IMR-90 (cell line): ENCODE data around the gene C10orf62. TPM values are rescaled to one million over a fixed set of nuclear protein-coding genes. Genes with fewer than 3 reads are reported as not detected.

Source experiments
- ATAC-seq: fragments of 200-7000 bp; cut with Tn5 transposase; 2 replicates; pipeline ENCODE4 v1.9.1; 2020; ENCODE audit warnings: low read depth, mild to moderate bottlenecking, moderate library complexity
- BruUV-seq: library from RNA; stranded (reverse); fragments of 400-500 nt; replicated peaks from 2 replicates; lab custom pipeline; 2021; lab: Mats Ljungman, UMichigan
- CTCF ChIA-PET: fragments of 300-600 bp; formaldehyde crosslinking; extraction: SDS; loops from one replicate; lab custom pipeline; 2021; ENCODE audit warnings: antibody characterized with exemption; lab: Yijun Ruan, JAX
- POLR2A ChIA-PET: fragments of 300-600 bp; sonication (Branson Sonifier 250); formaldehyde crosslinking; loops from one replicate; lab custom pipeline; 2022; ENCODE audit warnings: antibody characterized with exemption; ENCODE audit not compliant: unreplicated experiment; lab: Charles Lee
- DNase-seq: peaks from one replicate; pipeline ENCODE4 v3.0.0; 2013
- H2AFZ ChIP-seq: replicated peaks from 2 replicates; pipeline ENCODE3; 2013; ENCODE audit warnings: low read length, mild to moderate bottlenecking; ENCODE audit not compliant: poor library complexity
- H2AK5ac ChIP-seq: 2 replicates; pipeline ENCODE4 v1.6.1; 2013; ENCODE audit warnings: low read depth, low read length, inconsistent platforms
- H2AK9ac ChIP-seq: replicated peaks from 2 replicates; pipeline ENCODE3; 2013; ENCODE audit warnings: mild to moderate bottlenecking, low read depth, low read length, moderate library complexity; ENCODE audit not compliant: poor library complexity
- H2BK120ac ChIP-seq: 2 replicates; pipeline ENCODE4 v1.6.1; 2013; ENCODE audit warnings: low read depth, low read length, inconsistent platforms
- H2BK15ac ChIP-seq: 3 replicates; pipeline ENCODE4 v1.6.1; 2013; ENCODE audit warnings: low read depth, low read length, inconsistent platforms
- H2BK20ac ChIP-seq: 2 replicates; pipeline ENCODE4 v1.6.1; 2013; ENCODE audit warnings: low read depth, mild to moderate bottlenecking, inconsistent platforms, low read length, moderate library complexity
- H2BK5ac ChIP-seq: 2 replicates; pipeline ENCODE4 v1.6.1; 2013; ENCODE audit warnings: mild to moderate bottlenecking, low read depth, low read length, inconsistent platforms; ENCODE audit not compliant: poor library complexity, severe bottlenecking
- H3K14ac ChIP-seq: replicated peaks from 2 replicates; pipeline ENCODE4 v1.6.1; 2013; ENCODE audit warnings: low read depth, low read length, inconsistent platforms
- H3K18ac ChIP-seq: 2 replicates; pipeline ENCODE4 v1.6.1; 2013; ENCODE audit warnings: low read depth, low read length, control low read depth
- H3K23ac ChIP-seq: 2 replicates; pipeline ENCODE4 v1.6.1; 2013; ENCODE audit warnings: low read depth, low read length, inconsistent platforms
- H3K27ac ChIP-seq: 2 replicates; pipeline ENCODE4 v1.5.1; 2013; ENCODE audit warnings: mild to moderate bottlenecking, control low read depth, low read length; ENCODE audit not compliant: insufficient read depth
- H3K27me3 ChIP-seq: 2 replicates; pipeline ENCODE4 v1.6.1; 2013; ENCODE audit warnings: low read length; ENCODE audit not compliant: control insufficient read depth, insufficient read depth
- H3K36me3 ChIP-seq: 2 replicates; pipeline ENCODE4 v1.6.1; 2013; ENCODE audit warnings: low read length, mixed read lengths; ENCODE audit not compliant: control insufficient read depth, insufficient read depth
- H3K4ac ChIP-seq: 2 replicates; pipeline ENCODE4 v1.6.1; 2013; ENCODE audit warnings: low read depth, low read length, inconsistent platforms
- H3K4me1 ChIP-seq: 2 replicates; pipeline ENCODE4 v1.6.1; 2013; ENCODE audit warnings: low read length, mixed read lengths; ENCODE audit not compliant: control insufficient read depth, insufficient read depth
- H3K4me2 ChIP-seq: 2 replicates; pipeline ENCODE4 v1.6.1; 2013; ENCODE audit warnings: low read depth, mild to moderate bottlenecking, control low read depth, low read length, moderate library complexity
- H3K4me3 ChIP-seq: 2 replicates; pipeline ENCODE4 v1.5.1; 2013; ENCODE audit warnings: low read depth, mild to moderate bottlenecking, control low read depth, low read length, moderate library complexity; ENCODE audit not compliant: insufficient read depth
- H3K56ac ChIP-seq: 2 replicates; pipeline ENCODE4 v1.6.1; 2013; ENCODE audit warnings: low read length, inconsistent platforms; ENCODE audit not compliant: insufficient read depth; ENCODE audit errors: extremely low read depth
- H3K79me1 ChIP-seq, 2 experiments: 2 replicates each; pipeline ENCODE4 v1.6.1; 2013; ENCODE audit warnings: low read length in 2 of 2, inconsistent platforms in 1 of 2, low read depth in 1 of 2
- H3K9ac ChIP-seq: 2 replicates; pipeline ENCODE4 v1.6.1; 2013; ENCODE audit warnings: low read depth, low read length, control low read depth
- H3K9me1 ChIP-seq: 2 replicates; pipeline ENCODE4 v1.6.1; 2013; ENCODE audit warnings: low read length, inconsistent platforms; ENCODE audit not compliant: insufficient read depth
- H3K9me3 ChIP-seq: 2 replicates; pipeline ENCODE4 v1.6.1; 2013; ENCODE audit warnings: low read length; ENCODE audit not compliant: control insufficient read depth, insufficient read depth
- H4K20me1 ChIP-seq: 2 replicates; pipeline ENCODE4 v1.6.1; 2013; ENCODE audit warnings: low read length, inconsistent platforms; ENCODE audit not compliant: insufficient read depth
- H4K5ac ChIP-seq: 2 replicates; pipeline ENCODE4 v1.6.1; 2013; ENCODE audit warnings: mild to moderate bottlenecking, low read depth, low read length, control low read depth
- H4K8ac ChIP-seq, 2 experiments: 2 replicates each; pipeline ENCODE4 v1.6.1; 2013; ENCODE audit warnings: low read depth in 2 of 2, low read length in 2 of 2, control low read depth in 1 of 2, inconsistent platforms in 1 of 2
- H4K91ac ChIP-seq: 2 replicates; pipeline ENCODE4 v1.6.1; 2013; ENCODE audit warnings: low read depth, low read length, inconsistent platforms; ENCODE audit not compliant: insufficient read depth
- BHLHE40 ChIP-seq: fragments of 150-350 bp; IDR thresholded peaks from 2 replicates; pipeline ENCODE4 v1.6.1; 2016; ENCODE audit warnings: mild to moderate bottlenecking, low read depth, low read length
- FOS ChIP-seq: fragments of 150-350 bp; IDR thresholded peaks from 2 replicates; pipeline ENCODE4 v1.6.1; 2016; ENCODE audit warnings: low read depth, low read length
- MXI1 ChIP-seq: IDR thresholded peaks from 2 replicates; pipeline ENCODE4 v1.6.1; 2012; ENCODE audit warnings: low read depth, mild to moderate bottlenecking, low read length, moderate library complexity, borderline replicate concordance
- POLR2A ChIP-seq: IDR thresholded peaks from 2 replicates; pipeline ENCODE4 v1.6.1; 2012; ENCODE audit warnings: mild to moderate bottlenecking, low read depth, low read length
- dilution Hi-C: fragments of 300-500 bp; cut with HindIII; formaldehyde crosslinking; loops from one replicate; pipeline ENCODE4 v1.14.3; 2018; ENCODE audit warnings: low sequenced_read_pairs; ENCODE audit not compliant: unreplicated experiment
- in situ Hi-C: fragments of 300-500 bp; cut with MboI; formaldehyde crosslinking; loops from 3 replicates; pipeline ENCODE4 v1.14.3; 2019; ENCODE audit warnings: low sequenced_read_pairs, inconsistent platforms, mixed read lengths
- intact Hi-C: fragments of 100-400 bp; cut with micrococcal nuclease; formaldehyde crosslinking; loops from 2 replicates; pipeline ENCODE4 v1.10.0; 2022
- polyA plus RNA-seq, 3 experiments: library from polyadenylated mRNA; depleted of rRNA; stranded (reverse); fragments of >200 nt; gene quantifications; 2 replicates each; pipeline ENCODE4 v1.2.3, GENCODE V29; 2012; ENCODE audit warnings: low replicate concordance in 1 of 3
- total RNA-seq: library from RNA; depleted of rRNA; stranded (reverse); fragments of >200 nt; gene quantifications from 2 replicates; pipeline ENCODE4 v1.2.3, GENCODE V29; 2012

C10orf62 gene
- total and polyA plus RNA-seq, 2 of the 4 experiments (the other 2 are of a cell fraction), result not detected

DNA sequence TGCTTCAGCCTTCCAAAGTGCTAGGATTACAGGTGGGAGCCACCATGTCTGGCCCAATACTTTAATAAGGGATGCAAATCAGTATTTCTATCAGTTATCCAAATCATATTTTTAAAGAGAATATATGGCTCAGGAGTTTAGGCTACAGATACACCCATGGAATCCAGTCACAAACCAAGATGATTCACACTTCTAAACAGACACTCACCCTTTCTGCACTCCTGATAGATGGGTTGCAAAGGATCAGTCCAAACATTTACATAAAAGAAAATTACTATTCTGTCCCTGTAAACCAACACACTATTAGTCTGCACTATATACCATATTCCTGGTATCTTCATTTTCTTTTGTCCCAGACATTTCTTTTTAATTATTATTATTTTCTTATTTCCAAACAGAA is 41.6 kb downstream of the C10orf62 start:
- peak overlapping the region; percentile 61; the same call in 1 of the 2 replicates for H4K91ac ChIP-seq
- H2AK9ac ChIP-seq, result no peak overlapping the region
- no peaks in the 10 kb centered on the region for H3K36me3 ChIP-seq
- peak; percentile 86 for DNase-seq
- H3K9ac ChIP-seq, result no peak overlapping the region
- in situ Hi-C loops, result no loop called here
- no peak overlapping the region; the same call in 2 of the 3 replicates for H2BK15ac ChIP-seq
- H3K4me2 ChIP-seq, result peak overlapping the region; percentile 88
- BruUV-seq, result no TSS peak
- H2BK20ac ChIP-seq, result no peak overlapping the region
- H3K27me3 ChIP-seq, result no peaks in the 10 kb centered on the region
- H4K8ac ChIP-seq, result peak overlapping the region in 1 of 2 experiments; percentile 33; a peak in 1 of 4 replicates
- H3K27ac ChIP-seq, result peak overlapping the region; percentile 68
- no peak overlapping the region for H2AFZ ChIP-seq
- no peaks in the 10 kb centered on the region for H4K20me1 ChIP-seq
- no peak overlapping the region for H2BK120ac ChIP-seq
- peak overlapping the region; percentile 59; the same call in 1 of the 2 replicates for H4K5ac ChIP-seq
- ChIA-PET POLR2A (no interaction called here), CTCF (no interaction called here)
- intact Hi-C loops, result no loop called here
- H3K23ac ChIP-seq, result no peak overlapping the region
- dilution Hi-C loops, result no loop called here
- no peak overlapping the region for H3K56ac ChIP-seq
- peak overlapping the region; percentile 53; the same call in 1 of the 2 replicates for H3K18ac ChIP-seq
- H3K9me1 ChIP-seq, result peaks cover 10% of the 10 kb centered on the region
- H3K4ac ChIP-seq, result peak overlapping the region; percentile 51
- ATAC-seq, result peak; percentile 70
- H3K79me1 ChIP-seq, result peaks cover 3 to 22% of the 10 kb centered on the region in 2 experiments; a peak in 3 of 4 replicates
- H2AK5ac ChIP-seq, result peak overlapping the region; percentile 59
- H3K9me3 ChIP-seq, result no peaks in the 10 kb centered on the region
- H3K4me1 ChIP-seq, result peaks cover 17% of the 10 kb centered on the region
- no peak for TF ChIP-seq MXI1
- no peak for TF ChIP-seq POLR2A
- TF ChIP-seq FOS, result peak; percentile 93
- peak; percentile 21; the same call in 1 of the 2 replicates for TF ChIP-seq BHLHE40
- H2BK5ac ChIP-seq, result peak overlapping the region; percentile 70
- H3K14ac ChIP-seq, result no peak overlapping the region
- H3K4me3 ChIP-seq, result no peak overlapping the region
